Measurements from ENCODE around the gene EIF3D.
"Not testable (repeated sequence)": the region's sequence is repeated elsewhere in the genome, so short reads cannot be mapped to it uniquely, and the experiment has no call there.

EIF3D gene

DNA sequence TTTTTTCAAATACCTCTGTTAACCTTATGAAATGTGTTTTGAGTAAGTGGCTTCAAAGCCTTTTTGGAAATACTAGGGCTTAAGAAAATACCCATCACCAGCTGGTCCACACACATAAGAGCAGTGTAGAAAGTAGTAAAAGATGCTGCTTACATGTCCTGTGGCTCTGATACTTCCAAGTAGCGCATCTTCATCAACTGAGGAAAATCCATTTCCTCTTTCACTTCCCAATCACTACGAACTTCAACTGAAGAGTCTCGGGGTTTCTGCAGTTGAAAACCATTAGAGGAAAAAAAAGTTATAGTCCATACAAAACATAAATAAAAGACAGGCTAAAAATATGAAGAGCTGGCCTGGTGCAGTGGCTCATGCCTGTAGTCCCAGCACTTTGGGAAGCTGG is 8.5 kb downstream of the EIF3D start:
- H3K4me2 ChIP-seq (ENCODE audit: low read length) = no peak overlapping the region
- no peak for TF ChIP-seq EZH2 (IDR thresholded peaks at IDR 0.05; ENCODE audit: borderline replicate concordance, low read length)
- H3K27me3 ChIP-seq (ENCODE audit: insufficient read depth, low read length) = no peaks in the 10 kb centered on the region
- no peak overlapping the region for H2AFZ ChIP-seq (ENCODE audit: low read length)
- H3K79me2 ChIP-seq (ENCODE audit: insufficient read depth, low read length) = no peaks in the 10 kb centered on the region
- H3K4me3 ChIP-seq (ENCODE audit: low read depth, low read length, poor library complexity, severe bottlenecking) = no peak overlapping the region
- no peaks in the 10 kb centered on the region for H3K9me3 ChIP-seq (ENCODE audit: low read length)
- peaks cover 100% of the 10 kb centered on the region for H3K36me3 ChIP-seq (ENCODE audit: insufficient read depth, low read length)
- no peaks in the 10 kb centered on the region for H3F3A ChIP-seq (ENCODE audit: insufficient read depth, low read length)
- H3K27ac ChIP-seq (ENCODE audit: low read depth, low read length, poor library complexity, severe bottlenecking) = no peak overlapping the region
- H3K9ac ChIP-seq (ENCODE audit: low read length) = no peak overlapping the region
- no peaks in the 10 kb centered on the region for H4K20me1 ChIP-seq (ENCODE audit: insufficient read depth, low read length)
- H3K9me2 ChIP-seq (ENCODE audit: low read depth, low read length) = no peaks in the 10 kb centered on the region
- H3K4me1 ChIP-seq (ENCODE audit: insufficient read depth, low read length, severe bottlenecking) = no peaks in the 10 kb centered on the region

DNA sequence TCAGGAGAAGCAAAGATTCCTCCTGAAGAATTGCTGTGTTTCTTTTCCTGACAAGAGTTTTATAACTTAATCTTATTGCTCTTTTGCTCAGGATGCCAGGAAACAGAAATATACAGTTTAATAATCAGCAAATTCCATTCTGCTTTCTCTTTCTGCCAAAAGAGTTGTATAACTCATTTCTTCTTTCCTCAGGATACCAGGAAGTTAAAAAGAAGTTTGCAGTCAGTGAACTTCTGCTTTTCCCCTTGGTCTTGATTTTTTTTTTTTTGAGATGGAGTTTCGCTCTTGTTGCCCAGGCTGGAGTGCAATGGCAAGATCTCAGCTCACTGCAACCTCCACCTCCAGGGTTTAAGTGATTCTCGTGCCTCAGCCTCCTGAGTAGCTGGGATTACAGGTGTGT is 9.1 kb downstream of the EIF3D start:
- not testable (repeated sequence) for H3K9ac ChIP-seq (ENCODE audit: low read length); H3K4me1 ChIP-seq (ENCODE audit: insufficient read depth, low read length, severe bottlenecking); H3K9me2 ChIP-seq (ENCODE audit: low read depth, low read length); H2AFZ ChIP-seq (ENCODE audit: low read length); H3F3A ChIP-seq (ENCODE audit: insufficient read depth, low read length); H3K4me2 ChIP-seq (ENCODE audit: low read length); H3K4me3 ChIP-seq (ENCODE audit: low read depth, low read length, poor library complexity, severe bottlenecking); H3K9me3 ChIP-seq (ENCODE audit: low read length); H3K79me2 ChIP-seq (ENCODE audit: insufficient read depth, low read length); H3K27ac ChIP-seq (ENCODE audit: low read depth, low read length, poor library complexity, severe bottlenecking); H4K20me1 ChIP-seq (ENCODE audit: insufficient read depth, low read length); H3K27me3 ChIP-seq (ENCODE audit: insufficient read depth, low read length)
- H3K36me3 ChIP-seq (ENCODE audit: insufficient read depth, low read length) = peaks cover 100% of the 10 kb centered on the region

DNA sequence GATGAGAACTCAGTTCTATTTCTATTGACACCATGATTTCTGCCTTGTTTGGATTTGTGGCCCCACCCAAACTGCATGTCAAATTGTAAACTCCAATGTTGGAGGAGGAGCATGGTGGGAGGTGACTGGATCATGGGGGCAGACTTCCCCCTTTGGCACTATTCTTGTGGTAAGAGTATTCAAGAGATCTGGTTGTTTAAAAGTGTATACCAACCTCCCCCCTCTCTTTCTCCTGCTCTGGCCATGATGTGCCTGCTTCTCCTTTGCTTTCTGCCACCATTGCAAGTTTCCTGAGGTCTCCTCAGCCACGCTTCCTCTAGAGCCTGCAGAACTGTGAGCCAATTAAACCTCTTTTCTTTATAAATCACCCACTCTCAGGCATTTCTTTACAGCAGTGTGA is 14.2 kb downstream of the EIF3D start:
- TF ChIP-seq, protein P1, sequence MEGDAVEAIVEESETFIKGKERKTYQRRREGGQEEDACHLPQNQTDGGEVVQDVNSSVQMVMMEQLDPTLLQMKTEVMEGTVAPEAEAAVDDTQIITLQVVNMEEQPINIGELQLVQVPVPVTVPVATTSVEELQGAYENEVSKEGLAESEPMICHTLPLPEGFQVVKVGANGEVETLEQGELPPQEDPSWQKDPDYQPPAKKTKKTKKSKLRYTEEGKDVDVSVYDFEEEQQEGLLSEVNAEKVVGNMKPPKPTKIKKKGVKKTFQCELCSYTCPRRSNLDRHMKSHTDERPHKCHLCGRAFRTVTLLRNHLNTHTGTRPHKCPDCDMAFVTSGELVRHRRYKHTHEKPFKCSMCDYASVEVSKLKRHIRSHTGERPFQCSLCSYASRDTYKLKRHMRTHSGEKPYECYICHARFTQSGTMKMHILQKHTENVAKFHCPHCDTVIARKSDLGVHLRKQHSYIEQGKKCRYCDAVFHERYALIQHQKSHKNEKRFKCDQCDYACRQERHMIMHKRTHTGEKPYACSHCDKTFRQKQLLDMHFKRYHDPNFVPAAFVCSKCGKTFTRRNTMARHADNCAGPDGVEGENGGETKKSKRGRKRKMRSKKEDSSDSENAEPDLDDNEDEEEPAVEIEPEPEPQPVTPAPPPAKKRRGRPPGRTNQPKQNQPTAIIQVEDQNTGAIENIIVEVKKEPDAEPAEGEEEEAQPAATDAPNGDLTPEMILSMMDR (IDR thresholded peaks at IDR 0.05; ENCODE audit: low read length) = no peak
- TF ChIP-seq EZH2 (IDR thresholded peaks at IDR 0.05; ENCODE audit: borderline replicate concordance, low read length) = no peak
- Histone ChIP-seq H2AFZ (ENCODE audit: low read length) (no peak overlapping the region), H3F3A (ENCODE audit: insufficient read depth, low read length) (no peaks in the 10 kb centered on the region), H3K9ac (ENCODE audit: low read length) (no peak overlapping the region), H3K36me3 (ENCODE audit: insufficient read depth, low read length) (peaks cover 99% of the 10 kb centered on the region), H3K79me2 (ENCODE audit: insufficient read depth, low read length) (no peaks in the 10 kb centered on the region), H3K4me1 (ENCODE audit: insufficient read depth, low read length, severe bottlenecking) (no peaks in the 10 kb centered on the region), H3K27me3 (ENCODE audit: insufficient read depth, low read length) (no peaks in the 10 kb centered on the region), H3K4me3 (ENCODE audit: low read depth, low read length, poor library complexity, severe bottlenecking) (no peak overlapping the region), H4K20me1 (ENCODE audit: insufficient read depth, low read length) (no peaks in the 10 kb centered on the region), H3K4me2 (ENCODE audit: low read length) (no peak overlapping the region), H3K9me3 (ENCODE audit: low read length) (no peaks in the 10 kb centered on the region), H3K9me2 (ENCODE audit: low read depth, low read length) (no peaks in the 10 kb centered on the region), H3K27ac (ENCODE audit: low read depth, low read length, poor library complexity, severe bottlenecking) (no peak overlapping the region)

DNA sequence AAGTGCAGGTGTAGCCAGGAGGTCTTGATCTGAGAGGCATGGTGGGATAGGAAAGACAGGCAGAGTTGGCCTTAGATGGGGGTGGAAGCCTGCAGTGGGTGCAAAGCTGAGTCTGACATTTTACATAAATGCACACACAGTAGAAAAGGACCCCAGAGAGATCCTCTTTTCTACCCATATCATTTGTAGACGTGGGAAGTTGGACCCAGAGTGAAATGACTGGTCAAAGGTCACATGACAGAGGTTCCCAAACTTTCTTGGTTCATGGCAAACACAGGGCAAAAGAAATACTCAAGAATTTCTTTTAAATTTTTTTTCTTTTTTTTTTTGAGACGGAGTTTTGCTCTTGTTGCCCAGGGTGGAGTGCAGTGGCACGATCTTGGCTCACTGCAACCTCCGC is 16.0 kb downstream of the EIF3D start:
- Histone ChIP-seq H3K4me2 (ENCODE audit: low read length) (no peak overlapping the region), H3K79me2 (ENCODE audit: insufficient read depth, low read length) (no peaks in the 10 kb centered on the region), H3K27me3 (ENCODE audit: insufficient read depth, low read length) (no peaks in the 10 kb centered on the region), H4K20me1 (ENCODE audit: insufficient read depth, low read length) (no peaks in the 10 kb centered on the region), H3F3A (ENCODE audit: insufficient read depth, low read length) (peaks cover 4% of the 10 kb centered on the region; the same call in 1 of the 2 replicates), H3K36me3 (ENCODE audit: insufficient read depth, low read length) (peaks cover 82% of the 10 kb centered on the region), H3K27ac (ENCODE audit: low read depth, low read length, poor library complexity, severe bottlenecking) (no peak overlapping the region), H3K9me2 (ENCODE audit: low read depth, low read length) (no peaks in the 10 kb centered on the region), H3K4me1 (ENCODE audit: insufficient read depth, low read length, severe bottlenecking) (no peaks in the 10 kb centered on the region), H3K4me3 (ENCODE audit: low read depth, low read length, poor library complexity, severe bottlenecking) (no peak overlapping the region), H2AFZ (ENCODE audit: low read length) (no peak overlapping the region), H3K9ac (ENCODE audit: low read length) (no peak overlapping the region), H3K9me3 (ENCODE audit: low read length) (no peaks in the 10 kb centered on the region)
- TF ChIP-seq, protein P1 (IDR thresholded peaks at IDR 0.05; ENCODE audit: low read length) = no peak
- no peak for TF ChIP-seq EZH2 (IDR thresholded peaks at IDR 0.05; ENCODE audit: borderline replicate concordance, low read length)

Measured in OCI-LY1 (cell line).